Omental fat pad (tissue), 4 donors: ENCODE measurements around the gene ALPK3. TPM values are rescaled to one million over a fixed set of nuclear protein-coding genes. Genes with fewer than 3 reads are reported as not detected.

ENCODE experiments used
- ATAC-seq: fragments of 150-250 bp; one replicate; pipeline ENCODE4 v1.9.1; 2016; ENCODE audit warnings: mild to moderate bottlenecking, moderate library complexity; ENCODE audit not compliant: low FRiP score
- DNase-seq: peaks from one replicate; pipeline ENCODE4 v3.0.0-alpha.2; 2019; ENCODE audit warnings: low spot score
- total RNA-seq, 4 donors: library from RNA; depleted of rRNA; stranded (reverse); fragments of >200 nt; gene quantifications; one replicate each; pipeline ENCODE4 v1.1.0, GENCODE V29; 2016
- TF ChIP-seq, protein P1 (sequence below), 3 donors: fragments of 450-650 bp; IDR thresholded peaks; one replicate each; pipeline ENCODE4 v1.5.1; 2016 to 2017; ENCODE audit warnings: antibody characterized with exemption in 3 of 3, mild to moderate bottlenecking in 3 of 3, moderate library complexity in 2 of 3

The ALPK3 gene
- total RNA-seq, 4 donors from 2014 or later: 3.1 to 7.7 (median 3.8) TPM

DNA sequence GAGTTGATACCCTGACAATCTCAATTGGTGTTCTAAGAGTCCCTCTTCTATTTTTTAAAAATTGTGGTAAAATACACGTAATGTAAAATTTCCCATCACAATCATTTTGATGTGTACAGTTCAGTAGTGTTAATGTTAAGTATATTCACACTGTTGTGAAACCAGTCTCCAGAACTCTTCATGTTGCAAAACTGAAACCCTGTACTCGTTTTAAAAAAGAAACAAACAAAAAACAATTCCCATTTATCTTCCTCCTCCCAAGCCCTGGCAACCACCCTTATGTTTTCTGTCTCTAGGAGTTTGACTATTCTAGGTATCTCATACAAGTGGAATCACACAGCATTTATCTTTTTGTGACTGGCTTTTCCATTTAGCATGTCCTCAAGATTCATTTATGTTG lies 28.7 kb upstream of the ALPK3 start:
- TF ChIP-seq, protein P1, sequence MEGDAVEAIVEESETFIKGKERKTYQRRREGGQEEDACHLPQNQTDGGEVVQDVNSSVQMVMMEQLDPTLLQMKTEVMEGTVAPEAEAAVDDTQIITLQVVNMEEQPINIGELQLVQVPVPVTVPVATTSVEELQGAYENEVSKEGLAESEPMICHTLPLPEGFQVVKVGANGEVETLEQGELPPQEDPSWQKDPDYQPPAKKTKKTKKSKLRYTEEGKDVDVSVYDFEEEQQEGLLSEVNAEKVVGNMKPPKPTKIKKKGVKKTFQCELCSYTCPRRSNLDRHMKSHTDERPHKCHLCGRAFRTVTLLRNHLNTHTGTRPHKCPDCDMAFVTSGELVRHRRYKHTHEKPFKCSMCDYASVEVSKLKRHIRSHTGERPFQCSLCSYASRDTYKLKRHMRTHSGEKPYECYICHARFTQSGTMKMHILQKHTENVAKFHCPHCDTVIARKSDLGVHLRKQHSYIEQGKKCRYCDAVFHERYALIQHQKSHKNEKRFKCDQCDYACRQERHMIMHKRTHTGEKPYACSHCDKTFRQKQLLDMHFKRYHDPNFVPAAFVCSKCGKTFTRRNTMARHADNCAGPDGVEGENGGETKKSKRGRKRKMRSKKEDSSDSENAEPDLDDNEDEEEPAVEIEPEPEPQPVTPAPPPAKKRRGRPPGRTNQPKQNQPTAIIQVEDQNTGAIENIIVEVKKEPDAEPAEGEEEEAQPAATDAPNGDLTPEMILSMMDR (IDR thresholded peaks at IDR 0.05): no peak
- DNase-seq (no peak), ATAC-seq (no peak)

DNA sequence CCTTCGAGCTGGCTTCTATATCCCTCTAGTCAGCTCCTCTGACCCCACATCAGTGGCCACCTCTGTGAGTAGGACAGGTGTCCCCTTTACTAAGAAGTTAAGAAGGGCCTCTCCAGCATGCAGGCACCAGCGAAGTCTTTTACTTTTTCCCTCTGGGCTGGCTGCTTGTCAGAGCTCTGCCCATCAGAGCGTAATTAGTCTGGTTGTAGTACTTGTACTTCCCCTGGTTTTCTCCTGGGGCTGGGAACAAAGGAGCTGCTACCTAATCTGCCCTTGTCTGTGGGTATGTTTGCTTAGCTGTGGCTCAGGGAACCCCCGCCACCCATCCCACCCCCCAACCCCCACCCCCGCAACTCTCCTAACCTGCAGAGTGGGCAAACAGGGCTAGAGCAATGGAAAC lies 27.4 kb upstream of the ALPK3 start:
- TF ChIP-seq, protein P1 (IDR thresholded peaks at IDR 0.05): no peak
- no peak for ATAC-seq
- no peak for DNase-seq

DNA sequence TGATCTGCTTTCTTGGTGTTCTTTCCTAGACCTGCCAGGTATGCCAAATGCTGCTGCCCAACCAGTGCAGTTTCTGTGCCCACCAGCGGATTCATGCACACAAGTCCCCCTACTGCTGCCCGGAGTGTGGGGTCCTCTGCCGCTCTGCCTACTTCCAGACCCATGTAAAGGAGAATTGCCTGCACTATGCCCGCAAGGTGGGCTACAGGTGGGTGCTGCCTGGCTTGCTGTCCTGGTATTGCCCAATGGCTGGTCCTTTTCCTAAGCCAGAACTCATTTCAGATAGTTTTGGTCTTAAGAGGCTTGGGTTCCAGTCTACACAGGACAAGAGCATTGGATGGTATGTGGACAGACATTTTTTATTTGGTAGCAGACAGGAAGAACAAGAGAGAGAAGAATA lies 26.5 kb upstream of the ALPK3 start:
- TF ChIP-seq, protein P1 (IDR thresholded peaks at IDR 0.05): no peak
- no peak for ATAC-seq
- DNase-seq: no peak

DNA sequence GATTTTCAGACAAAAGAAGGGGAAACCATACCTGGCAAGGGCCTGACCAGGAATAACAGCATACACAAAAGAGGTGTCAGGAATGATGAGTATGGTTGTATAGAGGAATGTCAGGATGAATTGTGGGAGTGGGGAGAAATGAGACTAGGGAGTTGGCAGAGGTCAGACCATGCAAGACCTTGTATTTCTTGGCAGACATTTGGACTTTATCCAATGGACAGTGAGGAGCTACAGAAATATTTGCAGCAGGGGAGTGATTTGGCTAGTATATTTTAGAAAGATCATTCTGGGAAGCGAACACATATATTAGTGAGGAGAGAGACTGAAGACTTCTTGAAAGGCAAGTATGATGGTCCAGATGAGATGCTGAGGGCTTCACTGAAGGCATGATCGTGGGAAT lies 25.4 kb upstream of the ALPK3 start:
- DNase-seq (no peak), ATAC-seq (no peak)
- TF ChIP-seq, protein P1 (IDR thresholded peaks at IDR 0.05): no peak

DNA sequence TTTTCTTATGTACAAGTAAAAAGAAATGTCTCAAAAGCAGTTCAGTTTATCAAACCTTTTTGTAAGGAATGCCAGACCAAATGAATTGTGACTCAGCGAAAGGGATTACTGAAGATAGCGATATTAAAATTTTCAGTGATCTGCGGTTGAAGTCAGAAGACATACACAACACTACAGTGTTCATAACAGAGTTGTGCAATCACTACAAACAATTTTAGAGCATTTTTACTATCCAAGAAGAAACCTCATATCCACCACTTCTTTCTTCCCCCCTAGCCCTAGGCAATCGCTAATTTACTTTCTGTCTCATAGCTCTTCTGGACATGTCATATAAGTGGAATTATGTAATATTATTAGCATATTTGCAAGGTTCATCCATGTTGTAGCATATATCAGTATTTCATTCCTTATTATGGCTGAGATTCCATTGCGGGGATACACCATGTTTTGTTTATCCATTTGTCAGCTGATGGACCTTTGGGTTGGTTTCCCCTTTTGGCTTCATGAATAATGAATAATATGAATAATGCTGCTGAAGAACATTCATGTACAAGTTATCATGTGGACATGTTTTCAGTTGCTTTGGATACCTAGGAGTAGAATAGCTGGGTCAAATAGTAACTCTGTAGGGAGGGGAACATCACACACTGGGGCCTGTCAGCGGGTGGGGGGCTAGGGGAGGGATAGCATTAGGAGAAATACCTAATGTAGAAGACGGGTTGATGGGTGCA lies 23.6 kb upstream of the ALPK3 start:
- DNase-seq (no peak), ATAC-seq (no peak)
- TF ChIP-seq, protein P1 (IDR thresholded peaks at IDR 0.05): no peak

DNA sequence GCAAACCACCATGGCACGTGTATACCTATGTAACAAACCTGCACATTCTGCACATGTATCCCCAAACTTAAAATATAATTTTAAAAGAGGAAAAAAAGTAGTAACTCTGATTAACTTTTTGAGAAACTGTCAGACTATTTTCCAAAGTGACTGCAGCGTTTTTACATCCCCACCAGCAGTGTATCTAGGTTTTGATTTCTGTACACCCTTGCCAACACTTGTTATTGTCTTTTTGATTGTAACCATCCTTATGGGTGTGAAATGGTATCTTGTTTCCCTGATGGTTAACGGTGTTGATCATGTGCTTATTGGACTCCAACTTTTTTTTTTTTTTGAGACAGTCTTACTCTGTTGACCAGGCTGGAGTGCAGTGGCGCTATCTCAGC lies 23.0 kb upstream of the ALPK3 start:
- TF ChIP-seq, protein P1 (IDR thresholded peaks at IDR 0.05): no peak
- DNase-seq: no peak

DNA sequence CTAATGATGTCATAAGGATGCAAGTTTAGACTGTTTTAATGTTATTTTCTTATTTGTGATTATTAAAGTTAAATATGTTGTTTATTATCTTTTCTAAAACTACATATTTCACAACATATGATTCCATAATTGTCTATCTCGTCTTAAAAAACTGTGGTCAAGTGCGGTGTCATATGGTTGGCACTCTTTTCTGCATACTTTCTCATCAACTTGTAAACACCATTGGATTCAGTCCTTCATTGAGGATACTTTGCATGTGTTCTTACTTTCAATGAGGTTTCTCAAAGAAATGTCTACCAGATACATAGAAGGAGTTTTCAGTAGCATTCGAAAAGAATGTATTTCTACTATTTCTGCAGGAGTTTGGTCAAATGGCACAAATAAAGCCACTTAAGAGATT lies 22.0 kb upstream of the ALPK3 start:
- TF ChIP-seq, protein P1 (IDR thresholded peaks at IDR 0.05): no peak
- DNase-seq: no peak
- ATAC-seq: no peak

More for the DNA sequence above, 23.0 kb upstream of the ALPK3 start:
- no peak for ATAC-seq
